Mesendoderm (in vitro differentiated cells): ENCODE results near the gene BOD1.

Source experiments
- DNase-seq: peaks from one replicate; pipeline ENCODE4 v3.0.0; 2013
- H2AK5ac ChIP-seq: 2 replicates; pipeline ENCODE4 v1.6.1; 2013; ENCODE audit warnings: low read length, inconsistent platforms
- H2BK120ac ChIP-seq: 2 replicates; pipeline ENCODE4 v1.6.1; 2013; ENCODE audit warnings: low read depth, mild to moderate bottlenecking, low read length, moderate library complexity, mixed read lengths
- H2BK15ac ChIP-seq: replicated peaks from 2 replicates; pipeline ENCODE4 v1.6.1; 2013; ENCODE audit warnings: low read depth, mild to moderate bottlenecking, moderate library complexity
- H2BK5ac ChIP-seq: 2 replicates; pipeline ENCODE4 v1.6.1; 2013; ENCODE audit warnings: low read length, inconsistent platforms
- H3K18ac ChIP-seq: 2 replicates; pipeline ENCODE4 v1.6.1; 2013; ENCODE audit warnings: mild to moderate bottlenecking, low read length, mixed read lengths
- H3K23ac ChIP-seq: one replicate; pipeline ENCODE4 v1.6.1; 2013; ENCODE audit warnings: low read length
- H3K27ac ChIP-seq: 2 replicates; pipeline ENCODE4 v1.5.1; 2013; ENCODE audit warnings: low read depth, mild to moderate bottlenecking, inconsistent platforms, low read length, moderate library complexity
- H3K27me3 ChIP-seq: 2 replicates; pipeline ENCODE4 v1.6.1; 2013; ENCODE audit warnings: low read length, control low read depth, mild to moderate bottlenecking, inconsistent platforms; ENCODE audit not compliant: insufficient read depth, poor library complexity
- H3K36me3 ChIP-seq: 2 replicates; pipeline ENCODE4 v1.6.1; 2013; ENCODE audit warnings: low read length, inconsistent platforms; ENCODE audit not compliant: control insufficient read depth, insufficient read depth
- H3K4ac ChIP-seq: one replicate; pipeline ENCODE4 v1.6.1; 2013; ENCODE audit warnings: low read depth, mild to moderate bottlenecking, low read length, moderate library complexity
- H3K4me1 ChIP-seq: 2 replicates; pipeline ENCODE4 v1.6.1; 2013; ENCODE audit warnings: low read depth, low read length, inconsistent platforms; ENCODE audit not compliant: control insufficient read depth
- H3K4me2 ChIP-seq: 2 replicates; pipeline ENCODE4 v1.6.1; 2013; ENCODE audit warnings: low read length
- H3K4me3 ChIP-seq: 2 replicates; pipeline ENCODE4 v1.5.1; 2013; ENCODE audit warnings: mild to moderate bottlenecking, low read length
- H3K56ac ChIP-seq: one replicate; pipeline ENCODE4 v1.6.1; 2013; ENCODE audit warnings: low read length
- H3K79me1 ChIP-seq: 2 replicates; pipeline ENCODE4 v1.6.1; 2013; ENCODE audit warnings: low read length, inconsistent platforms
- H3K79me2 ChIP-seq: 2 replicates; pipeline ENCODE4 v1.6.1; 2013; ENCODE audit warnings: mild to moderate bottlenecking, low read length; ENCODE audit not compliant: control insufficient read depth, insufficient read depth
- H3K9ac ChIP-seq: 2 replicates; pipeline ENCODE4 v1.6.1; 2013; ENCODE audit warnings: low read length, inconsistent platforms
- H4K5ac ChIP-seq: one replicate; pipeline ENCODE4 v1.6.1; 2013; ENCODE audit warnings: low read length
- H4K8ac ChIP-seq: one replicate; pipeline ENCODE4 v1.6.1; 2013; ENCODE audit warnings: low read depth, mild to moderate bottlenecking, control low read depth, low read length, moderate library complexity
- WGBS: extraction: QIAGEN DNeasy Blood & Tissue Kit; methylation state at CpG from one replicate; pipeline ENCODE4 v1.1.7; 2013; ENCODE audit warnings: low lambda C conversion rate, missing lambda C conversion rate; ENCODE audit not compliant: insufficient coverage; ENCODE audit errors: extremely low coverage; 5-methylcytosine and 5-hydroxymethylcytosine counted together

Gene BOD1

DNA sequence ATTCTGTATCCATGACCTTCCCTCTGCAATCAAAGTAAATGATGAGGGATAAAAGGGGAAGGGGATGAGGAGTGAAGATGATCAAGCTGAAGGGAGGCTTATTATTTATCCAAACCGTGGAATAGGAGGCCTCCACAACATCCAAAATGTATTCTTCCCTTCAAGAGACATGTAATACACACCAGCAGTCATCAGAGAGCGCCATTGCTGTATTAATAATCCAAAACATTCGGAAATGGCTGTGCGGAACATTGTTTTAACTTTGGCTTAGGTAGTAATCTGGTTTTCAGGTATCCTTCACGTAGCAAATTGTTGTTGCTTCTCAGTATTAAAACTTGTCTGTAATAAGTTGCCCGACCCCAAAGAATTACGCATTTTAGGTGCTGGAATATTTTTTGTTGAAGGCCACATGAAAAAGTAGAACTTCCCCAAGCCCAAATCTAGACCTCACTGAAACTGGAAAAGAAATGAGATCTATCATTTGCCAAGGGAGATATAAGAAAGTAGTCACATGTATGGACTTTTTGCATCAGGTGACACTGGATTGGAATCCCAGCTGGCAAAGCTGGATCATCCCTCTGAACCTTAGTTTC, 2.6 kb upstream of the BOD1 start:
- no peaks in the 10 kb centered on the region for H3K36me3 ChIP-seq
- no peak overlapping the region for H3K4me3 ChIP-seq
- no peak overlapping the region for H3K27ac ChIP-seq
- no CpG with 5 or more reads among the region's 7 CpGs for WGBS
- peaks cover 6% of the 10 kb centered on the region for H3K4me1 ChIP-seq
- DNase-seq, result peak; percentile 58
- H3K18ac ChIP-seq, result no peak overlapping the region
- peaks cover 20% of the 10 kb centered on the region for H3K79me2 ChIP-seq
- no peak overlapping the region for H3K4ac ChIP-seq
- no peak overlapping the region for H2BK120ac ChIP-seq
- no peak overlapping the region for H3K4me2 ChIP-seq
- no peak overlapping the region for H3K56ac ChIP-seq
- H4K5ac ChIP-seq, result no peak overlapping the region
- H3K9ac ChIP-seq, result no peak overlapping the region
- H3K27me3 ChIP-seq, result no peaks in the 10 kb centered on the region
- no peak overlapping the region for H3K23ac ChIP-seq
- H2BK5ac ChIP-seq, result no peak overlapping the region
- H2AK5ac ChIP-seq, result no peak overlapping the region
- no peak overlapping the region for H4K8ac ChIP-seq
- peaks cover 2% of the 10 kb centered on the region for H3K79me1 ChIP-seq
- H2BK15ac ChIP-seq, result no peak overlapping the region

GRCh38 chr5:173615884-173616576, 420 bp downstream of the BOD1 start:
- Histone ChIP-seq H4K5ac (no peak overlapping the region), H4K8ac (peak overlapping the region; percentile 7), H3K4me3 (peak overlapping the region; percentile 77), H3K4ac (peak overlapping the region; percentile 65), H3K9ac (peak overlapping the region; percentile 73), H2AK5ac (no peak overlapping the region), H2BK15ac (no peak overlapping the region), H3K4me1 (peaks cover 6% of the 10 kb centered on the region), H3K27me3 (no peaks in the 10 kb centered on the region), H3K79me1 (peaks cover 10% of the 10 kb centered on the region), H3K27ac (peak overlapping the region; percentile 42), H2BK120ac (no peak overlapping the region), H3K56ac (peak overlapping the region; percentile 95), H3K4me2 (peak overlapping the region; percentile 60), H2BK5ac (no peak overlapping the region), H3K18ac (peak overlapping the region; percentile 33), H3K79me2 (peaks cover 50% of the 10 kb centered on the region), H3K36me3 (no peaks in the 10 kb centered on the region), H3K23ac (peak overlapping the region; percentile 98)
- DNase-seq, result peak; percentile 90
- no CpG with 5 or more reads among the region's 55 CpGs for WGBS

DNA sequence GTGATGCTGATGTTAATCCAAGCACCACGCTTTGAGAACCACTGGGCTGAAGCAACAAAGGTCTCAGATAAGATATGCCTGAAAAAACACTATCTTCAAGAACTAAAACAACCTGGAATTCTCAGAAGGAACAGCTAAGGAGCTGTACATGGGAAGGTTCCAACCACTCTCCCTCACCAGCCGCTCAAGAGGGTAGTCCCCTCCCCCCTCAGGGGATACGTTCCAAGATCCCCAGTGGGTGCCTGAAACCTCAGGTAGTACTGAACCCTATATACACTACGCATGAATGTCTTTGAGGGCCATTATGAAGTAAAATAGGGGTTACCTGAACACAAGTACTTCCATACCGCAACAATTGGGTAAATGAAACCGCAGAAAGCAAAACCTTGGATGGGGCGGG, 1.9 kb downstream of the BOD1 start:
- no peak overlapping the region for H3K27ac ChIP-seq
- no CpG with 5 or more reads among the region's 7 CpGs for WGBS
- peaks cover 16% of the 10 kb centered on the region for H3K79me1 ChIP-seq

DNA sequence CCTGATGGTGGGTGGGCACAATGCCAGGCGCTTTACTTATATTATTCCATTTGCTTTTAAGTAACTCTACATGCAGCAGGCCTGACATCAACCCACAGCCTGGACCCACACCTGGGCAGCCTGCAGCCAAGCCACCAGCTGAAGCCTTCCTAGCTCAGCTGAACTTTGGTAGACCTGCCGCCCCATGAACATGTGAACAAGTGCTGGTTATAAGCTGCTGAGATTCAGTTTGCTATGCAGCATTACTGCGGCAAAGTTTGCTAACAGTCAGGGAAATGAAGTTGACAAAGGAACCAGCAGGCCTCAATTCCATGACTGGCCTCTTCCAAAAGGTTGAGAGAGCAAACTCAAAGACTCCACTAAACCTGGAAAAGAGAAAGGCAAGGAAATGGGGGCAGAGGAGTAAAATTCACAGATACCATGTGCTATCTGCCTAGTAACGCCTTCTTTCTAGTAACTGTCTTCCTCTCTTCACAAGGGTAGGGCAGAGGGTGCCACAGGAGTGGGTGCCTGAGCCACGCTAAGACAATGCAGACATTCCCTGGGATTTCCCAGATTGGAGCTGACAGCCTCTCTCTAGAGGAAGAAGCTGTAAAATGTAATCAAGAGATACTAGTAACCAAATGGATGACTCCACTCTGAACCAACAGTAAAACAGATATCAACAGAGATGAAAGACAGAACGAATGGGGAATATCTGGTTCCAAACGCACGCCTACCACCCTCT, 2.9 kb downstream of the BOD1 start:
- H2BK120ac ChIP-seq, result no peak overlapping the region
- H4K5ac ChIP-seq, result no peak overlapping the region

More for the DNA sequence above, 1.9 kb downstream of the BOD1 start:
- Histone ChIP-seq H3K18ac (no peak overlapping the region), H3K56ac (peak overlapping the region; percentile 52), H3K4ac (no peak overlapping the region), H3K4me3 (no peak overlapping the region), H2BK15ac (no peak overlapping the region), H2BK120ac (no peak overlapping the region), H3K27me3 (no peaks in the 10 kb centered on the region), H3K4me1 (peaks cover 6% of the 10 kb centered on the region), H2AK5ac (no peak overlapping the region), H3K23ac (no peak overlapping the region), H3K79me2 (peaks cover 63% of the 10 kb centered on the region), H3K9ac (no peak overlapping the region), H3K4me2 (peak overlapping the region; percentile 2), H4K8ac (no peak overlapping the region), H2BK5ac (no peak overlapping the region), H4K5ac (no peak overlapping the region), H3K36me3 (no peaks in the 10 kb centered on the region)
- DNase-seq, result no peak

GRCh38 chr5:173612948-173613347, 3.5 kb downstream of the BOD1 start:
- no CpG with 5 or more reads among the region's 3 CpGs for WGBS
- Histone ChIP-seq H3K23ac (no peak overlapping the region), H3K27ac (no peak overlapping the region), H4K5ac (no peak overlapping the region), H3K9ac (no peak overlapping the region), H3K36me3 (no peaks in the 10 kb centered on the region), H3K79me1 (peaks cover 16% of the 10 kb centered on the region), H2BK15ac (no peak overlapping the region), H2AK5ac (no peak overlapping the region), H3K27me3 (no peaks in the 10 kb centered on the region), H3K18ac (no peak overlapping the region), H3K79me2 (peaks cover 66% of the 10 kb centered on the region), H3K4me2 (no peak overlapping the region), H3K56ac (no peak overlapping the region), H4K8ac (no peak overlapping the region), H2BK5ac (no peak overlapping the region), H3K4ac (no peak overlapping the region), H3K4me1 (peaks cover 6% of the 10 kb centered on the region), H3K4me3 (no peak overlapping the region), H2BK120ac (no peak overlapping the region)
- no peak for DNase-seq

More for the DNA sequence above, 2.9 kb downstream of the BOD1 start:
- H3K36me3 ChIP-seq, result no peaks in the 10 kb centered on the region
- H3K27ac ChIP-seq, result no peak overlapping the region
- H3K56ac ChIP-seq, result no peak overlapping the region
- H3K18ac ChIP-seq, result no peak overlapping the region
- H3K9ac ChIP-seq, result peak overlapping the region; percentile 7
- H4K8ac ChIP-seq, result no peak overlapping the region
- no peak overlapping the region for H3K4me3 ChIP-seq
- no peak overlapping the region for H3K4ac ChIP-seq
- peaks cover 6% of the 10 kb centered on the region for H3K4me1 ChIP-seq
- H3K27me3 ChIP-seq, result no peaks in the 10 kb centered on the region
- H2AK5ac ChIP-seq, result no peak overlapping the region
- no peak for DNase-seq
- WGBS, result no CpG with 5 or more reads among the region's 8 CpGs
- H3K4me2 ChIP-seq, result no peak overlapping the region
- no peak overlapping the region for H2BK15ac ChIP-seq
- H3K79me2 ChIP-seq, result peaks cover 66% of the 10 kb centered on the region
- H3K23ac ChIP-seq, result no peak overlapping the region
- H2BK5ac ChIP-seq, result no peak overlapping the region
- peaks cover 16% of the 10 kb centered on the region for H3K79me1 ChIP-seq
